Kidney epithelial cell (primary cell): ENCODE results near the gene ABCA13. TPM values are rescaled to one million over a fixed set of nuclear protein-coding genes. Genes with fewer than 3 reads are reported as not detected.

Source experiments
- DNase-seq: peaks from one replicate; pipeline ENCODE4 v3.0.0-alpha.2; 2010; ENCODE audit warnings: low read depth
- H3K27me3 ChIP-seq: 2 replicates; pipeline ENCODE4 v1.6.0; 2011; ENCODE audit warnings: low read length; ENCODE audit not compliant: control insufficient read depth, insufficient read depth
- H3K36me3 ChIP-seq: 2 replicates; pipeline ENCODE4 v1.5.1; 2011; ENCODE audit warnings: low read length; ENCODE audit not compliant: control insufficient read depth, insufficient read depth
- H3K4me3 ChIP-seq: 2 replicates; pipeline ENCODE4 v1.5.1; 2011; ENCODE audit warnings: low read depth, mild to moderate bottlenecking, control low read depth, low read length
- CTCF ChIP-seq: IDR thresholded peaks from 2 replicates; pipeline ENCODE4 v1.5.1; 2011; ENCODE audit warnings: mild to moderate bottlenecking, moderate library complexity, low read length, control low read depth, inconsistent platforms; ENCODE audit not compliant: insufficient read depth, poor library complexity, severe bottlenecking
- total RNA-seq: library from RNA; depleted of rRNA; stranded (reverse); fragments of >200 nt; gene quantifications from 2 replicates; pipeline ENCODE4 v1.2.3, GENCODE V29; 2015

Gene ABCA13
- total RNA-seq, 1 donor from 2014 or later, result 0.71 TPM

- Histone ChIP-seq H3K36me3 (no peaks in the 10 kb centered on the region), H3K4me3 (no peak overlapping the region), H3K27me3 (no peaks in the 10 kb centered on the region)
- TF ChIP-seq CTCF, result no peak
- DNase-seq, result no peak
Measured at GRCh38 chr7:48429117-48429516, 257.9 kb downstream of the ABCA13 start.

- TF ChIP-seq CTCF, result no peak
- no peak for DNase-seq
- Histone ChIP-seq H3K4me3 (no peak overlapping the region), H3K36me3 (no peaks in the 10 kb centered on the region), H3K27me3 (no peaks in the 10 kb centered on the region)
Measured at GRCh38 chr7:48438206-48438605, 266.9 kb downstream of the ABCA13 start.

GRCh38 chr7:48441848-48442492 is 270.7 kb downstream of the ABCA13 start:
- H3K27me3 ChIP-seq, result no peaks in the 10 kb centered on the region
- no peak for DNase-seq
- H3K4me3 ChIP-seq, result no peak overlapping the region
- no peak for TF ChIP-seq CTCF
- H3K36me3 ChIP-seq, result no peaks in the 10 kb centered on the region

GRCh38 chr7:48443051-48443450 is 271.8 kb downstream of the ABCA13 start:
- Histone ChIP-seq H3K36me3 (no peaks in the 10 kb centered on the region), H3K4me3 (no peak overlapping the region), H3K27me3 (no peaks in the 10 kb centered on the region)
- DNase-seq, result no peak
- no peak for TF ChIP-seq CTCF

GRCh38 chr7:48446721-48447120 is 275.5 kb downstream of the ABCA13 start:
- no peak for DNase-seq
- Histone ChIP-seq H3K27me3 (no peaks in the 10 kb centered on the region), H3K36me3 (no peaks in the 10 kb centered on the region), H3K4me3 (no peak overlapping the region)
- TF ChIP-seq CTCF, result no peak

- no peak overlapping the region for H3K4me3 ChIP-seq
- H3K36me3 ChIP-seq, result no peaks in the 10 kb centered on the region
- no peaks in the 10 kb centered on the region for H3K27me3 ChIP-seq
- DNase-seq, result no peak
- TF ChIP-seq CTCF, result no peak
Measured at GRCh38 chr7:48452218-48452617, 281.0 kb downstream of the ABCA13 start.
